ENCODE measurements around the gene PABPC1L.

GRCh38 chr20:44948107-44948506 lies 38.2 kb downstream of the PABPC1L start:
- TF ChIP-seq CTCF (tag by site-specific recombination; IDR thresholded peaks at IDR 0.05), result no peak
- TF ChIP-seq ZNF580 (tag by site-specific recombination; IDR thresholded peaks at IDR 0.05), result no peak
- no peak for TF ChIP-seq ZBTB49 (tag by site-specific recombination; IDR thresholded peaks at IDR 0.05; ENCODE audit: low read depth)
- TF ChIP-seq MYNN (tag by site-specific recombination; IDR thresholded peaks at IDR 0.05; ENCODE audit: borderline replicate concordance), result no peak
- no peak for TF ChIP-seq ZSCAN23 (tag by site-specific recombination; IDR thresholded peaks at IDR 0.05)
- no peak for TF ChIP-seq ZBTB21 (tag by site-specific recombination; IDR thresholded peaks at IDR 0.05)
- no peak for TF ChIP-seq ZNF571 (tag by site-specific recombination; IDR thresholded peaks at IDR 0.05)
- TF ChIP-seq ZNF830 (tag by site-specific recombination; IDR thresholded peaks at IDR 0.05; ENCODE audit: low read depth), result no peak
- TF ChIP-seq ZBTB11 (tag by site-specific recombination; conservative IDR thresholded peaks at IDR 0.05; ENCODE audit: low read depth), result no peak
- TF ChIP-seq ZFP3 (tag by site-specific recombination; IDR thresholded peaks at IDR 0.05; ENCODE audit: low read depth), result no peak
- TF ChIP-seq ZNF132 (tag by site-specific recombination; IDR thresholded peaks at IDR 0.05; ENCODE audit: borderline replicate concordance), result no peak
